Astrocyte of the cerebellum (primary cell): ENCODE data around the gene TMEFF2.
"Not testable (repeated sequence)": the region's sequence is repeated elsewhere in the genome, so short reads cannot be mapped to it uniquely, and the experiment has no call there.

ENCODE experiments used
- DNase-seq: peaks from one replicate; pipeline ENCODE4 v3.0.0-alpha.2; 2011; ENCODE audit warnings: low read depth
- H3K4me3 ChIP-seq: 2 replicates; pipeline ENCODE4 v1.5.1; 2011; ENCODE audit warnings: mild to moderate bottlenecking, low read depth, low read length, moderate library complexity
- in situ Hi-C: cut with HindIII; loops from 2 replicates; pipeline ENCODE4 v1.10.0; 2017; ENCODE audit warnings: low sequenced_read_pairs
- TF ChIP-seq, protein P1 (sequence below): IDR thresholded peaks from 2 replicates; pipeline ENCODE4 v1.5.1; 2012; ENCODE audit warnings: low read length, low read depth, moderate library complexity, mild to moderate bottlenecking; ENCODE audit errors: missing control alignments

TMEFF2 gene

DNA sequence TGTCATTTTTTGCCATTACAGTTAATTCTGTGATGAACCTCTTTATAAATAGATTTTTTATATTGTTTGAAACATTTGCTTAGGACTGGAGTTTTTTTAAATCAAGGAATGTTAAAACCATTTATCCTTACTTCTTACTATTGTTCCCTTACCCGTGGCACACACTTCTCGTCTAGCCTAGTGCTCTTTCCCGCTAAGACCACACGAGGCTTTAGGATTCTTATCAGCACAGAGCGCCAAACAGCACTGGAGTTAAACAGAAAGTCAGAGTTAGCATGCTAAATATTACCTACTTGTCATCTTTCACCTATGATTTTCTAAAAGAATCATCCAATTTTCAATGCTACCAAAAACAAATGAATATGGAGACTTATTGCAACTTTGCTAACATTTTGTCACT lies 112.6 kb downstream of the TMEFF2 start:
- no peak overlapping the region for H3K4me3 ChIP-seq
- TF ChIP-seq, protein P1, sequence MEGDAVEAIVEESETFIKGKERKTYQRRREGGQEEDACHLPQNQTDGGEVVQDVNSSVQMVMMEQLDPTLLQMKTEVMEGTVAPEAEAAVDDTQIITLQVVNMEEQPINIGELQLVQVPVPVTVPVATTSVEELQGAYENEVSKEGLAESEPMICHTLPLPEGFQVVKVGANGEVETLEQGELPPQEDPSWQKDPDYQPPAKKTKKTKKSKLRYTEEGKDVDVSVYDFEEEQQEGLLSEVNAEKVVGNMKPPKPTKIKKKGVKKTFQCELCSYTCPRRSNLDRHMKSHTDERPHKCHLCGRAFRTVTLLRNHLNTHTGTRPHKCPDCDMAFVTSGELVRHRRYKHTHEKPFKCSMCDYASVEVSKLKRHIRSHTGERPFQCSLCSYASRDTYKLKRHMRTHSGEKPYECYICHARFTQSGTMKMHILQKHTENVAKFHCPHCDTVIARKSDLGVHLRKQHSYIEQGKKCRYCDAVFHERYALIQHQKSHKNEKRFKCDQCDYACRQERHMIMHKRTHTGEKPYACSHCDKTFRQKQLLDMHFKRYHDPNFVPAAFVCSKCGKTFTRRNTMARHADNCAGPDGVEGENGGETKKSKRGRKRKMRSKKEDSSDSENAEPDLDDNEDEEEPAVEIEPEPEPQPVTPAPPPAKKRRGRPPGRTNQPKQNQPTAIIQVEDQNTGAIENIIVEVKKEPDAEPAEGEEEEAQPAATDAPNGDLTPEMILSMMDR: no peak
- DNase-seq: no peak
- in situ Hi-C loops: no loop called here

DNA sequence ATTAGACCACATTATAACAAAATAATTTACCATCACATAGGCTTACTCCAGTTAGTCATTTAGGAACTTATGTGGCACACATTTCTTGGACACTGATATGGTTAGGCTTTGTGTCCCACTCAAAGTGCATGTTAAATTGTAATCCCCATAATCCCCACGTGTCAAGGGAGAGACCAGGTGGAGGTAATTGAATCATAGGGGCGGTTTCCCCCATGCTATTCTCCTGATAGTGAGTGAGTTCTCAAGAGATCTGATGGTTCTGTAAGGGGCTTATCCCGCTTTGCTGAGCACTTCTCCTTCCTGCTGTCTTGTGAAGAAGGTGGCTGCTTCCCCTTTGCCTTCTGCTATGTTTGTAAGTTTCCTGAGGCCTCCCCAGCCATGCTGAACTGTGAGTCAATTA lies 114.6 kb downstream of the TMEFF2 start:
- in situ Hi-C loops, H3K4me3 ChIP-seq, DNase-seq: not testable (repeated sequence)

DNA sequence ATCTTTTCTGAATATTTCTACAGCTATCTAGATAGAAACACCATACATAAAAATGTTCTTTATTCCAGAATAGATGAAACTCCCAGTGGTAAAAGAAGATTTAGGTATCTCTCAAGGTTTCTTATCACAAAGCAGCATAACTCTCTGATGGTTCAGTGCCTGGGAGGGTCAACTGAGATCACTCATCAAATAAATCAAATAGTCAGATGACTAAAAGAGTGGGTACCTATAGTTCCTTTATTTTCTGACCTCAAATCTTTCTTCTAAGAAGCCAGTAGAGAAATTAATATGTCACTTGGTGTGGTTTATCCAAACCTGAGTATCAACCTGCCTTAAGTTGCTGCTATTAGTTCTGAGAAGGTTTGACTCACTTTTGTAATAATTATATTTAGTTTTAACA lies 120.9 kb downstream of the TMEFF2 start:
- in situ Hi-C loops: no loop called here
- no peak overlapping the region for H3K4me3 ChIP-seq
- TF ChIP-seq, protein P1: no peak
- no peak for DNase-seq

DNA sequence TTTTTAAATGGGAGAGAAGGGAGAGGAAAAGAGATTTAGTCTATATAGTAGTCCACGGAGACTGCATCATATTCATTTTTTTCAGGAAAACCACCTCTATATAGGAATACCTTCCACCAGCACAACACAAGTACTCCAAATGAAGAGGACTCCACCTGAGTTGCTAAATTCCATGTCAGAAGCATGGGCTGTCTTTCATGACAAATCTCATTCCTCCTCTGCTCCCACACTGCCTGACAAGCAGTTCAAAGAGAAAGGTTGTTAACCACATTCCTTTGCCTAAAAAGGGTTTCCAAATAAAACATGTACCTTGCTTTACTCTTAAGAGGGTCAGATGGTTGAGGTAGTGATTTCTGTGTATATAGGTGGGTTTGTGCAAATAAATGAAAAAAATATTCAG lies 122.0 kb downstream of the TMEFF2 start:
- H3K4me3 ChIP-seq: no peak overlapping the region
- TF ChIP-seq, protein P1: no peak
- in situ Hi-C loops: no loop called here
- DNase-seq: no peak

DNA sequence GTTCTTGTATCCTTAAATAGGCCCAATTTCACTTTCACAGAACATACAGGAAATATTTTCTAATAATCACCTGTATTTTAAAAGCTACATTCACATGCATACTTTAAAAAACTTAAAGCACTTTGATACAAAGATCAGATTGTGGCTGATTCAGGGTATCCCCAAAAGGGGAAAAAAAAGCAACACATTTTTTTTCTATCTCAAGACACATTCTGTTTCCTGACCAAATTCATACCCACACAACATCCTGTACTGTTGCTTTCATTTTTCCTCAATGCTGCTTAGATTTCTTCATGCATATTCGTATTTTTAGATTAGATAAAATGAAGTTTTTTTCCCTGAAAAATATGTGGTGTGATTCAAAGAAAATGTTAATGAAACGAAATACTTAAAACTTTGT lies 122.5 kb downstream of the TMEFF2 start:
- H3K4me3 ChIP-seq: no peak overlapping the region
- in situ Hi-C loops: no loop called here

DNA sequence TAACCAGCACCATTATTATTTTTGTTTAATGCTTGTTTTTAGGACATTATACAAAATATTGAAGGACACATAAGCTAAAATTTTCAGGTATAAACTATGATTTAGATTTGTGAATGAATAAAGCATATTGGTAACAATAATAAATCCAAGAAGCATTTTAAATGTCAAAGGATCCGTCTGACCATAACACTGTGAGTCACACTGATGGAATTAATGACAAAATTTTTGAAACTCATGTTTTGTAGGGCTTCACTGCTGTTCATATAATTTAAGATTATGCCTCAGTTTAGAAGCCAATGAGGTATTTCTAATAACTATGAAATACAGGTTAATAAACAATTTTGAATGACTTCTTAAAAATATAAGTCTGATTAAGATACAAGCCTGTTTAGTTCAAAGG lies 124.6 kb downstream of the TMEFF2 start:
- no peak for DNase-seq
- TF ChIP-seq, protein P1: no peak
- no peak overlapping the region for H3K4me3 ChIP-seq
- in situ Hi-C loops: no loop called here

More for the DNA sequence above, 122.5 kb downstream of the TMEFF2 start:
- no peak for DNase-seq
- TF ChIP-seq, protein P1: no peak

DNA sequence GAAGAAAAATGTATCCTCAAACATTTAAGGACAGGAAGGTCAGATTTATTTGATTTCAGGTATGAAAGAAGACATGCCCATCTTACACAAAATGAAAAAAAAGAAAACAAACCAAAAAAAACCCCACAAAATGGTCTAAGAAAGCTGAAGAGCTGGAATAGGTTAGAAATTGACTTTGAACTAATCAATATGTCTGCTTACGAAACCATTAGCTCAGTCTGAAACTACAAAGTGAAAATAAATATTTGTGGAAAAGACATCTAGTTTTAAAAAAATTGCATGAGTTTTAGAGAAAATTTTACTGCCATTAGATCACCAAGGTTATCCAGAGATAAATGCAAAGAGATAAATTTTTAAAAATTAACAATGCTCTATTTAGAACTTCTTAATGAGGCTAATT lies 125.3 kb downstream of the TMEFF2 start:
- TF ChIP-seq, protein P1: no peak
- in situ Hi-C loops: no loop called here
- DNase-seq: no peak
- no peak overlapping the region for H3K4me3 ChIP-seq
